HepG2 (cell line): ENCODE results near the gene ERF. TPM values are rescaled to one million over a fixed set of nuclear protein-coding genes. Genes with fewer than 3 reads are reported as not detected.

ENCODE experiments used
- FUBP1 ChIP-seq: sonication (generic); formaldehyde crosslinking; IDR thresholded peaks from 2 replicates; pipeline ENCODE4 v1.5.1; 2020; ENCODE audit warnings: missing genetic modification reagents, mild to moderate bottlenecking, borderline replicate concordance
- HDAC1 ChIP-seq: sonication (generic); formaldehyde crosslinking; IDR thresholded peaks from 2 replicates; pipeline ENCODE4 v1.5.1; 2020; ENCODE audit warnings: mild to moderate bottlenecking, missing genetic modification reagents
- KDM1A ChIP-seq: IDR thresholded peaks from 2 replicates; pipeline ENCODE4 v1.6.1; 2016; ENCODE audit warnings: missing compliant biosample characterization
- PHF5A ChIP-seq: IDR thresholded peaks from one replicate; pipeline ENCODE4 v1.6.1; 2018; ENCODE audit warnings: low read depth, missing genetic modification reagents; ENCODE audit not compliant: unreplicated experiment
- SMAD9 ChIP-seq: sonication (generic); formaldehyde crosslinking; IDR thresholded peaks from 2 replicates; pipeline ENCODE4 v1.5.1; 2020; ENCODE audit warnings: mild to moderate bottlenecking, missing genetic modification reagents
- SRSF1 ChIP-seq: fragments of 200-400 bp; formaldehyde crosslinking; optimal IDR thresholded peaks from 2 replicates; pipeline ENCODE3; 2017; ENCODE audit warnings: mild to moderate bottlenecking, low read depth, low read length, moderate library complexity
- TCF7L2 ChIP-seq: IDR thresholded peaks from 2 replicates; pipeline ENCODE4 v1.6.1; 2011; ENCODE audit warnings: mild to moderate bottlenecking, low read depth, low read length, moderate library complexity
- ZC3H13 ChIP-seq: sonication (generic); formaldehyde crosslinking; IDR thresholded peaks from 2 replicates; pipeline ENCODE4 v1.8.1; 2023; ENCODE audit warnings: mild to moderate bottlenecking, missing genetic modification reagents, moderate library complexity
- ZC3H4 ChIP-seq: sonication (generic); formaldehyde crosslinking; IDR thresholded peaks from 2 replicates; pipeline ENCODE4 v1.4.0; 2020; ENCODE audit warnings: missing genetic modification reagents, borderline replicate concordance
- ZEB1 ChIP-seq: IDR thresholded peaks from 2 replicates; pipeline ENCODE4 v1.6.1; 2012; ENCODE audit warnings: mild to moderate bottlenecking, low read depth, inconsistent platforms; ENCODE audit not compliant: insufficient replicate concordance
- ZNF251 ChIP-seq: sonication (generic); formaldehyde crosslinking; IDR thresholded peaks from 2 replicates; pipeline ENCODE4 v1.9.0; 2021; ENCODE audit warnings: mild to moderate bottlenecking, missing genetic modification reagents
- ZNF30 ChIP-seq: sonication (generic); formaldehyde crosslinking; IDR thresholded peaks from 2 replicates; pipeline ENCODE4 v1.5.0; 2020; ENCODE audit warnings: mild to moderate bottlenecking, missing genetic modification reagents
- ZNF431 ChIP-seq: sonication (generic); formaldehyde crosslinking; IDR thresholded peaks from 2 replicates; pipeline ENCODE4 v1.9.0; 2022; ENCODE audit warnings: missing genetic modification reagents, low read depth, mild to moderate bottlenecking, borderline replicate concordance
- ZNF720 ChIP-seq: sonication (generic); formaldehyde crosslinking; IDR thresholded peaks from 2 replicates; pipeline ENCODE4 v1.4.0; 2020; ENCODE audit warnings: missing genetic modification reagents
- ZNF770 ChIP-seq: sonication (generic); formaldehyde crosslinking; IDR thresholded peaks from 2 replicates; pipeline ENCODE4 v1.5.0; 2020; ENCODE audit warnings: mild to moderate bottlenecking, missing genetic modification reagents
- ZSCAN20 ChIP-seq: sonication (generic); formaldehyde crosslinking; IDR thresholded peaks from 2 replicates; pipeline ENCODE4 v1.4.0; 2020; ENCODE audit warnings: missing genetic modification reagents, mild to moderate bottlenecking, borderline replicate concordance
- polyA plus RNA-seq, 8 experiments: library from polyadenylated mRNA; depleted of rRNA in 3 of 8; stranded (reverse) in 7 of 8; unstranded in 1 of 8; fragments of >200 nt; fragmentation: Illumina TruSeq in 4 of 8; extraction: Trizol in 4 of 8; gene quantifications; 2 replicates each; pipeline versions ENCODE4 v1.2.1 to v1.2.3, GENCODE V29; 2011 to 2016; ENCODE audit warnings: low read depth in 4 of 8, missing spikeins in 1 of 8, mixed read lengths in 1 of 8; ENCODE audit not compliant: insufficient read depth in 1 of 8
- total RNA-seq, 5 experiments: library from RNA; depleted of rRNA; stranded (reverse); fragments of >200 nt; fragmentation: Illumina TruSeq; extraction: Trizol; gene quantifications; 2 replicates each; pipeline ENCODE4 v1.2.3, GENCODE V29; 2016; ENCODE audit warnings: low read depth in 1 of 5
- TF ChIP-seq, protein P1 (sequence below): sonication (generic); formaldehyde crosslinking; IDR thresholded peaks from 2 replicates; pipeline ENCODE4 v1.4.0; 2020; ENCODE audit warnings: missing genetic modification reagents, borderline replicate concordance

The ERF gene
- total and polyA plus RNA-seq, 2 of the 13 experiments (the other 11 are each of a cell fraction or from before 2014, with no cell fraction given), result 67.1 to 69.9 TPM

- TF ChIP-seq SMAD9 (CRISPR knock-in tag) (no peak), ZEB1 (no peak), HDAC1 (CRISPR knock-in tag) (no peak), ZNF431 (CRISPR knock-in tag) (no peak), ZSCAN20 (CRISPR knock-in tag) (no peak), SRSF1 (no peak), ZNF251 (CRISPR knock-in tag) (no peak), KDM1A (no peak), ZC3H13 (CRISPR knock-in tag) (no peak; the same call in 1 of the 2 replicates), ZNF770 (CRISPR knock-in tag) (no peak), TCF7L2 (no peak), PHF5A (no peak), FUBP1 (CRISPR knock-in tag) (no peak), ZNF720 (CRISPR knock-in tag) (no peak), ZC3H4 (CRISPR knock-in tag) (no peak), ZNF30 (CRISPR knock-in tag) (no peak)
- TF ChIP-seq, protein P1, sequence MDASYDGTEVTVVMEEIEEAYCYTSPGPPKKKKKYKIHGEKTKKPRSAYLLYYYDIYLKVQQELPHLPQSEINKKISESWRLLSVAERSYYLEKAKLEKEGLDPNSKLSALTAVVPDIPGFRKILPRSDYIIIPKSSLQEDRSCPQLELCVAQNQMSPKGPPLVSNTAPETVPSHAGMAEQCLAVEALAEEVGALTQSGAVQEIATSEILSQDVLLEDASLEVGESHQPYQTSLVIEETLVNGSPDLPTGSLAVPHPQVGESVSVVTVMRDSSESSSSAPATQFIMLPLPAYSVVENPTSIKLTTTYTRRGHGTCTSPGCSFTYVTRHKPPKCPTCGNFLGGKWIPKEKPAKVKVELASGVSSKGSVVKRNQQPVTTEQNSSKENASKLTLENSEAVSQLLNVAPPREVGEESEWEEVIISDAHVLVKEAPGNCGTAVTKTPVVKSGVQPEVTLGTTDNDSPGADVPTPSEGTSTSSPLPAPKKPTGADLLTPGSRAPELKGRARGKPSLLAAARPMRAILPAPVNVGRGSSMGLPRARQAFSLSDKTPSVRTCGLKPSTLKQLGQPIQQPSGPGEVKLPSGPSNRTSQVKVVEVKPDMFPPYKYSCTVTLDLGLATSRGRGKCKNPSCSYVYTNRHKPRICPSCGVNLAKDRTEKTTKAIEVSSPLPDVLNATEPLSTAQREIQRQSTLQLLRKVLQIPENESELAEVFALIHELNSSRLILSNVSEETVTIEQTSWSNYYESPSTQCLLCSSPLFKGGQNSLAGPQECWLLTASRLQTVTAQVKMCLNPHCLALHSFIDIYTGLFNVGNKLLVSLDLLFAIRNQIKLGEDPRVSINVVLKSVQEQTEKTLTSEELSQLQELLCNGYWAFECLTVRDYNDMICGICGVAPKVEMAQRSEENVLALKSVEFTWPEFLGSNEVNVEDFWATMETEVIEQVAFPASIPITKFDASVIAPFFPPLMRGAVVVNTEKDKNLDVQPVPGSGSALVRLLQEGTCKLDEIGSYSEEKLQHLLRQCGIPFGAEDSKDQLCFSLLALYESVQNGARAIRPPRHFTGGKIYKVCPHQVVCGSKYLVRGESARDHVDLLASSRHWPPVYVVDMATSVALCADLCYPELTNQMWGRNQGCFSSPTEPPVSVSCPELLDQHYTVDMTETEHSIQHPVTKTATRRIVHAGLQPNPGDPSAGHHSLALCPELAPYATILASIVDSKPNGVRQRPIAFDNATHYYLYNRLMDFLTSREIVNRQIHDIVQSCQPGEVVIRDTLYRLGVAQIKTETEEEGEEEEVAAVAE, result no peak
Observed at GRCh38 chr19:42216653-42217519, 38.0 kb downstream of the ERF start (continued).
